Measurements from ENCODE around the gene MCC.

- TF ChIP-seq CTCF (IDR thresholded peaks at IDR 0.05; ENCODE audit: insufficient read depth, low read depth, low read length) (no peak), EZH2 (IDR thresholded peaks at IDR 0.05; ENCODE audit: insufficient read depth, low read length) (no peak)
These were observed 264.9 kb downstream of the MCC start for GRCh38 chr5:113223315-113223714.
